GM20000 (cell line): ENCODE data around the gene MYO15A.

ENCODE experiments used
- DNase-seq: peaks from one replicate; pipeline ENCODE4 v3.0.0; 2012; ENCODE audit warnings: low spot score
- TF ChIP-seq, protein P1 (sequence below): IDR thresholded peaks from 2 replicates; pipeline ENCODE4 v1.5.1; 2012; ENCODE audit warnings: mild to moderate bottlenecking, control low read depth; ENCODE audit errors: extremely low read depth, missing control alignments

Gene MYO15A

DNA sequence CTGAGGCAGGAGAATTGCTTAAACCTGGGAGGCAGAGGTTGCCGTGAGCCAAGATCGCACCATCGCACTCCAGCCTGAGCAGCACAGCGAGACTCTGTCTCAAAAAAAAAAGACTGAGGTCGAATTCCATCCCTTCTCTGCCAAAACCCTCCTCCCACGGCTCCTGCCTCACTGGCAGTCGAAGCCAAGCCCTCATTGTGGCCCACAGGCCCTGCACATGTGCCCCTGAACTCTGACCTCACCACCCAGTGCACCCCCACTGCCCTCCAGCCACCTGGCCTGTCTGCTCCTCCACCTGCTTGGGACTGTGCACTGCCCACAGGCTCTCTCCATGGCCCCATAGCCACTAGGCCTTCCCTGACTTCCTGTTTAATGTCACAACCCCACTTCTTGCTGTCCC lies 7.0 kb downstream of the MYO15A start:
- TF ChIP-seq, protein P1, sequence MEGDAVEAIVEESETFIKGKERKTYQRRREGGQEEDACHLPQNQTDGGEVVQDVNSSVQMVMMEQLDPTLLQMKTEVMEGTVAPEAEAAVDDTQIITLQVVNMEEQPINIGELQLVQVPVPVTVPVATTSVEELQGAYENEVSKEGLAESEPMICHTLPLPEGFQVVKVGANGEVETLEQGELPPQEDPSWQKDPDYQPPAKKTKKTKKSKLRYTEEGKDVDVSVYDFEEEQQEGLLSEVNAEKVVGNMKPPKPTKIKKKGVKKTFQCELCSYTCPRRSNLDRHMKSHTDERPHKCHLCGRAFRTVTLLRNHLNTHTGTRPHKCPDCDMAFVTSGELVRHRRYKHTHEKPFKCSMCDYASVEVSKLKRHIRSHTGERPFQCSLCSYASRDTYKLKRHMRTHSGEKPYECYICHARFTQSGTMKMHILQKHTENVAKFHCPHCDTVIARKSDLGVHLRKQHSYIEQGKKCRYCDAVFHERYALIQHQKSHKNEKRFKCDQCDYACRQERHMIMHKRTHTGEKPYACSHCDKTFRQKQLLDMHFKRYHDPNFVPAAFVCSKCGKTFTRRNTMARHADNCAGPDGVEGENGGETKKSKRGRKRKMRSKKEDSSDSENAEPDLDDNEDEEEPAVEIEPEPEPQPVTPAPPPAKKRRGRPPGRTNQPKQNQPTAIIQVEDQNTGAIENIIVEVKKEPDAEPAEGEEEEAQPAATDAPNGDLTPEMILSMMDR = no peak

DNA sequence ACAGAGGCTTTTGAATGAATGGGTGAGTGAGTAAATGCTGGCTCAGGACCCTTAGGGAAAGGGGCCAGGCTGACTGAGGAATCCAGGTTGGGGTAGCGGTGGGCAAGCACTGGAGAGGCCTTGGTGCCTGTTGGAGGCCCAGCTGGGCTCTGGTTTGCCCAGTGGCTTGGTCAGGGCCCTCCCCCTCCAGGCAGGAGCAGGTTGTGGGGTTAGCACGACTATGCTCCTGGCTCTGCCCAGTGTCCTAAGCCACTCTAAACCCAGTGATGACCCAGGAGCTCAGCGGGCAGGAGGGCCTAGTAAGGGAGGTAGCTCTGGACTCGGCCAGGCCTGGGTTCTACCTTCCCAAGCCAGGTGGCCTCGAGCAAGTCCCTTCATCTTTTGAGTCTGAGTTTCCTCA lies 7.5 kb downstream of the MYO15A start:
- TF ChIP-seq, protein P1 = no peak
- no peak for DNase-seq

More for the DNA sequence above, 7.0 kb downstream of the MYO15A start:
- DNase-seq = no peak

DNA sequence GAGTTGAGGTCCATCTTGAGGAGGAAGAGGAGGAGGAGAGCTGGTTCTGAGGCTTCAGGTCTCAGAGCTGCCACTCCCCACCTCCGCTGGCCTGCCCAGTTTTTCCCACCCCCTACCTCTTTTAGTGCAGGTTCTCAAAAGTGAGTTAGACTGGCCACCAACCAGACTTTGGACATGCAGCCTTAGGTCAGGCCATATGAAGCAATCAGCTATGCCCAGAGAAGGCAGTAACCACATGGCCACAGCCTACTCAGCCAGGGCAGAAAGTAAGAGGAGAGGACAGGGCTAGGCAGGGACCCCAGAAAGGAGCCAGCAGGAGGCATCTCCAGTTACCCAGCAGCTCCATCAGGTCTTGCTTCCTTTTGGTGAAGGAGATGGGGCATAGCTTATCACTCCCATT lies 9.0 kb downstream of the MYO15A start:
- TF ChIP-seq, protein P1 = no peak
- no peak for DNase-seq

DNA sequence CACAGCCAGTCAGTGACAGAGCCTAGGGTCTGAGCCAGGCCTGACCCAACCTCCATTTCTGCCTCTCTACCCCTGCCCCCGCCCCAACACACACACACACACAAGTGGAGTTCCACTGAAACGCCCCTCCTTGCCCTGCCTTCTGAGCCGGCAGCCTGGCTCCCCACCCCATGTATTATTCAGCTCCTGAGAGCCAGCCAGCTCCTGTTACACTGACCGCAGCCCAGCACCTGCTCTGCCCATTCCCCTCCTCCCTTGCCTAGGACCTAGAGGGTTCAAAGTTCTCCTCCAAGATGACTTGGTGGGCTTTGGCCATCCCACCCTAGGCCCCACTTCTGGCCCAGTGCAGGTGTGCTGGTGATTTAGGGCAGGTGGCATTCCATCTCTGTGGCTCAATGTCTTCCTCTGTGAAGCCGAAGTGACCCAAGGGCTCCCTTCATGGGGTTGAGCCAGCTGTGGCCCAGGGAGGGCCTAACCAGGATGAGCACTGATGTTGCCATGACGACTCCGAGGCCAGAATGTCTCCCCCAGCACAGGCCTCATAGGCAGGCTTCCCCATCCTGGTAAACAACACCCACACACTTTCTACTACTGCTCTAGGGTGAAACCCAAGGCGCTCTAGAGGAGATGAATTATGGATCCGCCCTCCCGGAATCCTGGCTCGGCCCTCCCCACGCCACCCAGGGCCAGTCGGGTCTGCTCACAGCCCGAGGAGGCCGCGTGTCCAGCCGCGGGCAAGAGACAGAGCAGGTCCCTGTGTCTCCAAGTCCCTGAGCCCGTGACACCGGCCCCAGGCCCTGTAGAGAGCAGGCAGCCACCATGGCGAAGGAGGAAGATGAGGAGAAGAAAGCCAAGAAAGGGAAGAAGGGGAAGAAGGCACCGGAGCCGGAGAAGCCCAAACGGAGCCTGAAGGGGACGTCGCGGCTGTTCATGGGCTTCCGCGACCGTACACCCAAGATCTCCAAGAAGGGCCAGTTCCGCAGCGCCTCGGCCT lies 9.7 kb downstream of the MYO15A start:
- no peak for DNase-seq
- TF ChIP-seq, protein P1 = no peak

DNA sequence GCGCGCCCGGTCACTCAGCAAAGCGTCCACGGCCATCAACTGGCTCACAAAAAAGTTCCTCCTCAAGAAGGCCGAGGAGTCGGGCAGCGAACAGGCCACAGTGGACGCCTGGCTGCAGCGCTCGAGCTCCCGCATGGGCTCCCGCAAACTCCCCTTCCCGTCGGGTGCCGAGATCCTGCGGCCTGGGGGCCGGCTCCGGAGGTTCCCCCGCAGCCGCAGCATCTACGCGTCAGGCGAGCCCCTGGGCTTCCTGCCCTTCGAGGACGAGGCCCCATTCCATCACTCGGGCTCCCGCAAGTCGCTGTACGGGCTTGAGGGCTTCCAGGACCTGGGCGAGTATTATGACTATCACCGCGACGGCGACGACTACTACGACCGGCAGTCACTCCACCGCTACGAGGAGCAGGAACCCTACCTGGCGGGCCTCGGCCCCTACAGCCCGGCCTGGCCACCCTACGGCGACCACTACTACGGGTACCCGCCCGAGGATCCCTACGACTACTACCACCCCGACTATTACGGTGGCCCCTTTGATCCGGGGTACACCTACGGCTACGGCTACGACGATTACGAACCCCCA lies 10.7 kb downstream of the MYO15A start:
- TF ChIP-seq, protein P1 = no peak
- DNase-seq = no peak

DNA sequence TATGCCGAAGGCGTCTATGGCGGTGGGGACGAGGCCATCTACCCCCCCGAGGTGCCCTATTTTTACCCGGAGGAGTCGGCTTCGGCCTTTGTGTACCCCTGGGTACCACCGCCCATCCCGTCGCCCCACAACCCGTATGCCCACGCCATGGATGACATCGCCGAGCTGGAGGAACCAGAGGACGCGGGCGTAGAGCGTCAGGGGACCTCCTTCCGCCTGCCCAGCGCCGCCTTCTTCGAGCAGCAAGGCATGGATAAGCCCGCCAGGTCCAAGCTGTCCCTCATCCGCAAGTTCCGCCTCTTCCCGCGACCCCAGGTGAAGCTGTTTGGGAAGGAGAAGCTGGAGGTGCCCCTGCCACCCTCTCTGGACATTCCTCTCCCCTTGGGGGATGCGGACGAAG lies 11.4 kb downstream of the MYO15A start:
- no peak for DNase-seq
- TF ChIP-seq, protein P1 = no peak

DNA sequence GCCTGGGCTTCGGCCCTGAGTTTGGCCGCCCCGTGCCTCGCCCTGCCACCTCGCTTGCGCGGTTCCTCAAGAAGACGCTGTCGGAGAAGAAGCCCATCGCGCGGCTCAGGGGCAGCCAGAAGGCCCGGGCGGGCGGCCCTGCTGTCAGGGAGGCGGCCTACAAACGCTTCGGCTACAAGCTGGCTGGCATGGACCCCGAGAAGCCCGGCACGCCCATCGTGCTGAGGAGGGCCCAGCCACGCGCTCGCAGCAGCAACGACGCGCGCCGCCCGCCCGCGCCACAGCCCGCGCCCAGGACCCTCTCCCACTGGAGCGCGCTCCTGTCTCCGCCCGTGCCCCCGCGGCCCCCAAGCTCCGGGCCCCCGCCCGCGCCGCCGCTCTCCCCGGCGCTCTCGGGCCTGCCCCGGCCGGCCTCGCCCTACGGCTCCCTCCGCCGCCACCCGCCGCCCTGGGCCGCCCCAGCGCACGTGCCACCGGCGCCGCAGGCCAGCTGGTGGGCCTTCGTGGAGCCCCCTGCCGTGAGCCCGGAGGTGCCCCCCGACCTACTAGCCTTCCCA lies 12.0 kb downstream of the MYO15A start:
- DNase-seq = no peak
- TF ChIP-seq, protein P1 = no peak
